Stimulated activated CD8-positive, alpha-beta memory T cell treated with anti-CD3 and anti-CD28 coated beads, Interleukin-15, amount 100 ng/mL, for 24 hours (primary cell): ENCODE measurements around the gene CDH8.

Experiments
- DNase-seq: peaks from one replicate; pipeline ENCODE4 v3.0.0-alpha.2; 2020; ENCODE audit warnings: low read depth

CDH8 gene, protein sequence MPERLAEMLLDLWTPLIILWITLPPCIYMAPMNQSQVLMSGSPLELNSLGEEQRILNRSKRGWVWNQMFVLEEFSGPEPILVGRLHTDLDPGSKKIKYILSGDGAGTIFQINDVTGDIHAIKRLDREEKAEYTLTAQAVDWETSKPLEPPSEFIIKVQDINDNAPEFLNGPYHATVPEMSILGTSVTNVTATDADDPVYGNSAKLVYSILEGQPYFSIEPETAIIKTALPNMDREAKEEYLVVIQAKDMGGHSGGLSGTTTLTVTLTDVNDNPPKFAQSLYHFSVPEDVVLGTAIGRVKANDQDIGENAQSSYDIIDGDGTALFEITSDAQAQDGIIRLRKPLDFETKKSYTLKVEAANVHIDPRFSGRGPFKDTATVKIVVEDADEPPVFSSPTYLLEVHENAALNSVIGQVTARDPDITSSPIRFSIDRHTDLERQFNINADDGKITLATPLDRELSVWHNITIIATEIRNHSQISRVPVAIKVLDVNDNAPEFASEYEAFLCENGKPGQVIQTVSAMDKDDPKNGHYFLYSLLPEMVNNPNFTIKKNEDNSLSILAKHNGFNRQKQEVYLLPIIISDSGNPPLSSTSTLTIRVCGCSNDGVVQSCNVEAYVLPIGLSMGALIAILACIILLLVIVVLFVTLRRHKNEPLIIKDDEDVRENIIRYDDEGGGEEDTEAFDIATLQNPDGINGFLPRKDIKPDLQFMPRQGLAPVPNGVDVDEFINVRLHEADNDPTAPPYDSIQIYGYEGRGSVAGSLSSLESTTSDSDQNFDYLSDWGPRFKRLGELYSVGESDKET

DNA sequence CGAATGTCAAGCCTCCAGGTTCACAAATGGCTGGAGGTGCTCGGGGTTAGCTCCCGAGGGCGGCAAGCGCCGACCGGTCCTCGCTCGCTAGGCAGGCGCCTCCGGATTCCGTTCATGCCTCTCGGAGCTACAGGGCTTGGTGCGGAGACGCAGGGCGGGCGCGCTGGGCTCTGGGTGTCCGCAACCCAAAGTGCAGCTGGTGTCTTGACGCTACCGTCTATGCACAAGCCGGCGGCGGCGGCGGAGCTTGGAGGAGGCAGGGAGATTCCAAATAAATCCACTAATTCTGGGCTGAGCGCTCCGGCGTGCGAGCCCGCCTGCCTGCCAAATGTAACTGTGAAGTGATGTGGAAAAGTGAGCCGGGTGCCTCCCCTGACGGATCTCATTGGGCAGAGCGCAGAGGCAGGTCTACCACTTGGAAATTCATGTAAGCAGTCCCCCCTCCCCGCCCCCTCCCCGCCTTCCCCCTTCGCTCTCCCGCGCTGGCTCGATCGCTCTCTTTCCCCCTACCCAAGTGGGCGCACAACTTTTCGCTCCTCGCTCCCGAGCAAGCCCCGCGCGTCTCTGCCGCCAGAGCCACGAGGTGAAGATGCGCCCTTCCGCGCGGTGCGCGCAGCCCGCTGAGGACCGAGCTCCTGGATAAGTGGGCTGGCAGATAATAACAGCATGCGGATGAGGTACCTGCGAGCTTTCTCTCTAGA is at the start of gene CDH8:
Gene CDH8, minus strand, starts transcription at position 338 of the 701 bp plus-strand sequence. CDS start 15,035 bp downstream, outside the sequence.
- DNase-seq, result no peak

GRCh38 chr16:62079236-62079635 is 43.0 kb upstream of the CDH8 start:
- no peak for DNase-seq

DNA sequence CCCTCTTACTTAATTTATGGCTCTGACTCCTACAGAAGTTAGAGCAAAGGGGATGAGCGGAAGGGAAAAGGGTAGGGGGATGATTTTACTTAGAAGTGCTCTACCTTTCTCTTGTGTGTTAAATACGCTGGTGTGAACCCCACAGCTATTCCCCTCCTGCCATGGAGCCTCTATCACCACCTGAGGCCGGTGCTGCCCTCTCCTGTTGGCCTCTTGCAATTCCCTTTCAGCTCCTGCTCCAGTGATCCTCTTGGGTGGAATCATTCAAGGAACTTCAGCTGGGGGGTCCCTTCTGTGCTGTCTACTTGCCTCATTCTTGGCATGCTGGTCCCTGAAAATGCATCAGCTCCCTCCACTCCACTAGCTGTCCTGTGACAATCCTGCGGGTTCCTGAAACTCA is 41.8 kb upstream of the CDH8 start:
- no peak for DNase-seq

- no peak for DNase-seq
Measured at GRCh38 chr16:62076886-62077285, 40.6 kb upstream of the CDH8 start.

- DNase-seq, result no peak
Measured at GRCh38 chr16:62068747-62069146, 32.5 kb upstream of the CDH8 start.

DNA sequence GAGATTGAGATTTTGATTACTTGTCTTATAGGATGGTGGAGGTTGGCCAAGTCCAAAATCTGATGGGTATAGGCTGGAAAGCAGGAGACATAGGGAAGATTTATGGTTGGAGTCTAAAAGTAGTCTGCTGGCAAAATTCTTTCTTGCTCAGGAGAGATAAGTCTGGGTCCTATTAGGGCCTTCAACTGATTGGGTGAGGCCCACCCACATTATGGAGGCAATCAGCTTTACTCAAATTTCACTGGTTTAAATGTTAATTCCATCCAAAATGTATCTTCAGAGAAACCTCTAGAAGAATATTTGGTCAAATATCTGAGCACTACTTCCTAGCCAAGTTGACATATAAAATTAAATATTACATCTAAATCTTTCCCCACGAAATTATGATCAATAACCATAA is 31.7 kb upstream of the CDH8 start:
- no peak for DNase-seq

DNA sequence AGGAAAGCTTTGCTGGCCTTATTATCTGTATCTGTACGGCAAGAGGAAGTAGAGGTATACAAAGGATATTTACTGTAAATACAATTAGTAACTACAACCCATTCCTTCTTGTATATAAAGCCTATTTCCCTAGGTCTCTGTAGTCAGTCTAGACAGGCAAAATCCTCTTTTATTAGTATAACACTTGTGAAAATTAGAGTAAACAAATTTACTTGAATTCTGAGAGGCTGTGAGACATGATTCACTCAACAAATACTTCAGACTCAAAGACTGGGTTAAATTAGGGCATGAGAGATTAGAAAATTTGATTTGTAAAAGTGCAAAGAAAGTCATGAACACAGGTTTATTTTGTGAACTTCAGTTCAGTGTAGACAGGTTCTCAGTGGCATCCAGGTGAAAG is 30.9 kb upstream of the CDH8 start:
- no peak for DNase-seq

GRCh38 chr16:62066747-62067146 is 30.5 kb upstream of the CDH8 start:
- DNase-seq, result no peak

DNA sequence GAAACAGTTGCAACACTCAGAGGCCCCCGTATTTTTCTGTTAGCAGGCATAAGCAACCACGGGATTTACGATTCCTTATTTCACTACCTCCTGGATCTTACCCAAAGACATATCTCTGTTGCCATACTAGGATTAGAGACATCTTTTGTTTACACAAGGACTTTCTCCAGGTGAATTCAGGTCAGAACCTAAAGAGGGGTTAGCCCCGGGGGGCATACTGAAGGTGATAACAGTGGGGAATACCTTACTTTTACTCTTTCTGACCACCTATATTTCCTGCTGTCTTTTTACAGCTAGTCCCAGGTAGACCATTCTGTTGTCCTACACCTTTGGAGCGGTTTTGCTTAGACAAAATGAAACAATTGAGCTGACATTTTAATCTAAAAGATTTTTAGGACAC is 27.9 kb upstream of the CDH8 start:
- no peak for DNase-seq

DNA sequence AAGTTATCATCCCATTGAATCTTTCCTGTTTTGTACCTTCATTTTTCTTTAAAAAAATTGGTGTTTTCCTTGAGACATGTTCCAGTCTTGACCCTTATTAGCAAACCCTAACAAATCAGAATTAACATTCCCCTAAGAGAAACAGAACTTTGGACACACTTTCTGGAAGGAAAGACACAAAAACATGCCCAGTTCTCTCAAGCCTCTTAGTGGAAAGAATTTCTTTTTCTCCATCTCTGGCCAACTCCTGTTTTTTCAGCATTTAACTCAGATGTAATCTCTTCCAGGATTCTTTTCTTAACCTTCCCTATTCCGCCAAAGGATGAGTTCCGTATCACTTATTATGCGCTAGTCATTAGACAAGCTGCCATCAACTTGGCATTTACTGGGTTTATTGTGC is 23.9 kb upstream of the CDH8 start:
- DNase-seq, result no peak

GRCh38 chr16:62059527-62059926 is 23.3 kb upstream of the CDH8 start:
- no peak for DNase-seq

GRCh38 chr16:62058412-62058811 is 22.2 kb upstream of the CDH8 start:
- no peak for DNase-seq

- no peak for DNase-seq
Measured at GRCh38 chr16:62051942-62052341, 15.7 kb upstream of the CDH8 start.

DNA sequence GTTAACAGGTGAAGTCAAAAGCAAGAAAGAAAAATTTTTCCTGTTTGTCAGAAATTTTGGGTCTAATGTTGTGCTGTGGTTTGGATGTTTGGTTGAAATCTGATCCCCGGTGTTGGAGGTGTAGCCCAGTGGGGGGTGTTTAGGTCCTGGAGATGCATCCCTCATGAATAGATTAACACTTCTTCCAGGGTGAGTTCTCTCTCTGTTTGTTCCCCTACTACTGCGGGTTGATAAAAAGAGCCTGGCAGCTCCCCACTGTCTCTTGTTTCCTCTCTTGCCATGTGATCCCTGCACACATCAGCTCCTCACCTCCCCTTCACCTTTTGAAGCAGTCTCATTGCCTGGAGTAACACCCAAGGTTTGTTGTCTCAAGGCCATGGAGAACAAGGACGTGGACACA is 14.6 kb upstream of the CDH8 start:
- no peak for DNase-seq

- DNase-seq, result no peak
Measured at GRCh38 chr16:62046801-62047200, 10.6 kb upstream of the CDH8 start.

GRCh38 chr16:62041401-62041800 is 5.2 kb upstream of the CDH8 start:
- DNase-seq, result no peak

- no peak for DNase-seq
Measured at GRCh38 chr16:62038646-62039045, 2.4 kb upstream of the CDH8 start.

DNA sequence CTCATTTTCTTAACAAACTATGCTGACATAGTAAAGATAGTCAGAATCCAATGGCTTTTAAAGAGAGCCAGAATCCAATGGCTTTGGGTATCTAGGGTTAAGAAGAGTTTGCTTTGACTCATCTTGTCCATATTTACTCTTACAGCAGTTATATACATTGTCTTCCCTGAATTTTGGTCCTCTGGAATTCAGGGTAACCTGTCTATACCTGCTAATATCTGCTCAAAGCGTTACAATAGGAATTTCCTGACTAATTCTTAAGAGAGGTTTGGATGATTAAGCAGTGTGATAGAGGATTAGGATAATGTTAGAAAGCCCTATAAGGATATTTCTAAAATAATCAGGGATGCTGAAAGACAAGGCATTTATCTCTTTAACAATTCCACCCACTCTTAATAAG is 2.0 kb upstream of the CDH8 start:
- no peak for DNase-seq

- no peak for DNase-seq
Measured at GRCh38 chr16:62036802-62037135, 531 bp upstream of the CDH8 start.

- no peak for DNase-seq
Measured at GRCh38 chr16:62035115-62036092, 834 bp downstream of the CDH8 start.

- DNase-seq, result no peak
Measured at GRCh38 chr16:62034231-62035114, 1.8 kb downstream of the CDH8 start.
